IPS-18a (cell line): Measurements from ENCODE around the gene MOGAT3.

Experiments
- H3K27ac ChIP-seq: one replicate; pipeline ENCODE4 v1.5.1; 2013; ENCODE audit warnings: low read length
- H3K27me3 ChIP-seq: one replicate; pipeline ENCODE4 v1.6.1; 2013; ENCODE audit warnings: mild to moderate bottlenecking, low read length; ENCODE audit not compliant: control insufficient read depth, insufficient read depth
- H3K36me3 ChIP-seq: one replicate; pipeline ENCODE4 v1.6.1; 2013; ENCODE audit warnings: low read depth, low read length; ENCODE audit not compliant: control insufficient read depth
- H3K4me1 ChIP-seq: one replicate; pipeline ENCODE4 v1.6.1; 2013; ENCODE audit warnings: low read depth, low read length; ENCODE audit not compliant: control insufficient read depth
- H3K4me3 ChIP-seq: one replicate; pipeline ENCODE4 v1.5.1; 2013; ENCODE audit warnings: low read length
- H3K9ac ChIP-seq: one replicate; pipeline ENCODE4 v1.6.1; 2013; ENCODE audit warnings: mild to moderate bottlenecking, low read length, moderate library complexity
- H3K9me3 ChIP-seq: one replicate; pipeline ENCODE4 v1.6.1; 2013; ENCODE audit warnings: low read depth, low read length; ENCODE audit not compliant: control insufficient read depth

Gene MOGAT3

GRCh38 chr7:101198476-101198875, 2.4 kb downstream of the MOGAT3 start:
- Histone ChIP-seq H3K4me3 (no peak overlapping the region), H3K4me1 (peaks cover 8% of the 10 kb centered on the region), H3K27me3 (no peaks in the 10 kb centered on the region), H3K36me3 (no peaks in the 10 kb centered on the region), H3K27ac (no peak overlapping the region), H3K9ac (no peak overlapping the region), H3K9me3 (no peaks in the 10 kb centered on the region)

- Histone ChIP-seq H3K36me3 (no peaks in the 10 kb centered on the region), H3K9ac (no peak overlapping the region), H3K27ac (no peak overlapping the region), H3K9me3 (no peaks in the 10 kb centered on the region), H3K4me3 (no peak overlapping the region), H3K4me1 (peaks cover 8% of the 10 kb centered on the region), H3K27me3 (no peaks in the 10 kb centered on the region)
These were observed 2.8 kb downstream of the MOGAT3 start for GRCh38 chr7:101197991-101198390.

- Histone ChIP-seq H3K9me3 (no peaks in the 10 kb centered on the region), H3K36me3 (no peaks in the 10 kb centered on the region), H3K4me1 (peaks cover 5% of the 10 kb centered on the region), H3K9ac (no peak overlapping the region), H3K27ac (no peak overlapping the region), H3K27me3 (no peaks in the 10 kb centered on the region), H3K4me3 (no peak overlapping the region)
These were observed 5.0 kb downstream of the MOGAT3 start for GRCh38 chr7:101195884-101196283.

- H3K4me3 ChIP-seq, result no peak overlapping the region
These were observed 11.7 kb downstream of the MOGAT3 start for GRCh38 chr7:101189109-101189508.

GRCh38 chr7:101186844-101187428, 13.9 kb downstream of the MOGAT3 start:
- Histone ChIP-seq H3K27me3 (no peaks in the 10 kb centered on the region), H3K4me3 (no peak overlapping the region), H3K36me3 (no peaks in the 10 kb centered on the region), H3K9me3 (no peaks in the 10 kb centered on the region), H3K9ac (no peak overlapping the region), H3K27ac (no peak overlapping the region), H3K4me1 (peaks cover 3% of the 10 kb centered on the region)

More at GRCh38 chr7:101189109-101189508, 11.7 kb downstream of the MOGAT3 start:
- H3K9me3 ChIP-seq, result no peaks in the 10 kb centered on the region
- H3K9ac ChIP-seq, result no peak overlapping the region
- H3K27ac ChIP-seq, result no peak overlapping the region
- no peaks in the 10 kb centered on the region for H3K27me3 ChIP-seq
- H3K4me1 ChIP-seq, result no peaks in the 10 kb centered on the region
- no peaks in the 10 kb centered on the region for H3K36me3 ChIP-seq

- no peaks in the 10 kb centered on the region for H3K9me3 ChIP-seq
- H3K4me1 ChIP-seq, result peaks cover 4% of the 10 kb centered on the region
- no peak overlapping the region for H3K9ac ChIP-seq
- no peak overlapping the region for H3K27ac ChIP-seq
- no peaks in the 10 kb centered on the region for H3K36me3 ChIP-seq
- no peak overlapping the region for H3K4me3 ChIP-seq
- H3K27me3 ChIP-seq, result peaks cover 1% of the 10 kb centered on the region
These were observed 14.6 kb downstream of the MOGAT3 start for GRCh38 chr7:101186194-101186593.

GRCh38 chr7:101185258-101185839, 15.5 kb downstream of the MOGAT3 start:
- no peak overlapping the region for H3K4me3 ChIP-seq
- no peak overlapping the region for H3K9ac ChIP-seq
- H3K9me3 ChIP-seq, result no peaks in the 10 kb centered on the region
- H3K36me3 ChIP-seq, result no peaks in the 10 kb centered on the region
- H3K27me3 ChIP-seq, result peaks cover 10% of the 10 kb centered on the region
- no peak overlapping the region for H3K27ac ChIP-seq
- peaks cover 8% of the 10 kb centered on the region for H3K4me1 ChIP-seq

GRCh38 chr7:101180130-101180755, 20.6 kb downstream of the MOGAT3 start, which contains the start of gene NAT16:
Gene NAT16, minus strand, starts transcription at chr7:101180293. Its CDS starts 5,486 bp downstream, at chr7:101174807.
- peak within 1 kb of the TSS; percentile 70 for H3K4me3 ChIP-seq
- peaks cover 9% of the 10 kb centered on the region for H3K4me1 ChIP-seq
- H3K36me3 ChIP-seq, result no peaks in the 10 kb centered on the region
- no peaks in the 10 kb centered on the region for H3K9me3 ChIP-seq
- no peak within 1 kb of the TSS for H3K27ac ChIP-seq
- peaks cover 59% of the 10 kb centered on the region for H3K27me3 ChIP-seq
- no peak within 1 kb of the TSS for H3K9ac ChIP-seq

GRCh38 chr7:101179713-101180112, 21.1 kb downstream of the MOGAT3 start:
- Histone ChIP-seq H3K36me3 (no peaks in the 10 kb centered on the region), H3K9me3 (no peaks in the 10 kb centered on the region), H3K27ac (no peak overlapping the region), H3K4me1 (peaks cover 9% of the 10 kb centered on the region), H3K9ac (no peak overlapping the region), H3K27me3 (peaks cover 65% of the 10 kb centered on the region), H3K4me3 (peak overlapping the region; percentile 70)

GRCh38 chr7:101179117-101179516, 21.7 kb downstream of the MOGAT3 start:
- peak overlapping the region; percentile 70 for H3K4me3 ChIP-seq
- no peak overlapping the region for H3K27ac ChIP-seq
- peaks cover 9% of the 10 kb centered on the region for H3K4me1 ChIP-seq
- H3K9me3 ChIP-seq, result no peaks in the 10 kb centered on the region
- H3K27me3 ChIP-seq, result peaks cover 71% of the 10 kb centered on the region
- H3K36me3 ChIP-seq, result no peaks in the 10 kb centered on the region
- no peak overlapping the region for H3K9ac ChIP-seq

GRCh38 chr7:101177644-101178043, 23.2 kb downstream of the MOGAT3 start:
- peaks cover 85% of the 10 kb centered on the region for H3K27me3 ChIP-seq
- H3K9ac ChIP-seq, result no peak overlapping the region
- H3K9me3 ChIP-seq, result no peaks in the 10 kb centered on the region
- no peaks in the 10 kb centered on the region for H3K36me3 ChIP-seq
- no peak overlapping the region for H3K27ac ChIP-seq
- peaks cover 9% of the 10 kb centered on the region for H3K4me1 ChIP-seq
- no peak overlapping the region for H3K4me3 ChIP-seq

- no peak overlapping the region for H3K9ac ChIP-seq
- H3K4me1 ChIP-seq, result peaks cover 15% of the 10 kb centered on the region
- H3K27me3 ChIP-seq, result peaks cover 99% of the 10 kb centered on the region
- no peak overlapping the region for H3K4me3 ChIP-seq
- no peaks in the 10 kb centered on the region for H3K9me3 ChIP-seq
- H3K36me3 ChIP-seq, result no peaks in the 10 kb centered on the region
- no peak overlapping the region for H3K27ac ChIP-seq
These were observed 25.2 kb downstream of the MOGAT3 start for GRCh38 chr7:101175664-101176063.
